Stimulated activated effector memory CD8-positive, alpha-beta T cell treated with anti-CD3 and anti-CD28 coated beads, Interleukin-12 subunit alpha, Interleukin-12 subunit beta, amount 100 ng/mL, for 72 hours (primary cell): ENCODE measurements around the gene ACAA1.
A peak's percentile ranks its signal among the peaks of the same experiment; 100 is the strongest.

ENCODE experiments used
- ATAC-seq: fragments of 150-1000 bp; cut with Tn5 transposase; 2 replicates; pipeline ENCODE4 v1.10.0; 2021
- DNase-seq, 2 donors: peaks; one replicate each; pipeline ENCODE4 v3.0.0; 2021 to 2022; ENCODE audit warnings: low spot score in 2 of 2
- H3K27ac Mint-ChIP-seq: one replicate; pipeline ENCODE4 v1.8.0; 2022; ENCODE audit warnings: mild to moderate bottlenecking, mixed read lengths
- H3K36me3 Mint-ChIP-seq: one replicate; pipeline ENCODE4 v1.8.0; 2022; ENCODE audit warnings: mild to moderate bottlenecking, mixed read lengths
- H3K4me1 Mint-ChIP-seq: one replicate; pipeline ENCODE4 v1.8.0; 2022; ENCODE audit warnings: mixed read lengths
- H3K4me3 Mint-ChIP-seq: one replicate; pipeline ENCODE4 v1.8.0; 2022; ENCODE audit warnings: mild to moderate bottlenecking, mixed read lengths
- H3K9me3 Mint-ChIP-seq: one replicate; pipeline ENCODE4 v1.8.0; 2022; ENCODE audit warnings: mixed read lengths

ACAA1 gene

DNA sequence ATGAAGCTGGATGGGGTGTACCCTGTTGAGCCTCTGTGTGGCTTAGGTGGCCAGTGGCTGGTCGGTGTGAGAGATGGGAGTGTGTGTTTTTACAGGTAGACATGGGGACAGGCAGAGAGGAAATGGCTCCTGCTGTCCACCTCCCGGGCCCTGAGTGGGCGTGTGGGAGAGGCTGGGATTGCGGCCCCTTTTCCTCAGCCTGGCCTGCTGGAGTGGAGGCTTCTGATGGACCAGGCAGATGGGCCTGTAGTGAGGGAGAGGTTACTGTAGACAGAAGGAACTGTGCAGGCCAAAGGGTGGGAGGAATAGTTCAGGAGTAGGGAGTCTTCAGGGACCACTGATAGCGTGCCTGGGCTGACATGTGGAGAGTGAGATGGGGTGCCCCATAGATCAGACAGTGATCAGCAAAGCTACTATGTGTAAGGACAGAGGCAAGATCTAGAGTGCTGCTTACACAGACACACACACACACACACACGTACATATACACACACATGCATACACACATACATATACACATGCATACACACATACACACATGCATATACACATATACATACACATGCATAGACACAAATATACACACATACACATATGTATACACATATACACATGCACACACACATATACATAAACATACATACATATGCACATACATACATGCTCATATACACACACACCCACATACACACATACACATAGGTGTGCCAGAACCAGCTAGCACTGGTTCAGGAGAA, 26.4 kb downstream of the ACAA1 start:
- no peak for DNase-seq
- H3K27ac Mint-ChIP-seq: peak overlapping the region; percentile 82

DNA sequence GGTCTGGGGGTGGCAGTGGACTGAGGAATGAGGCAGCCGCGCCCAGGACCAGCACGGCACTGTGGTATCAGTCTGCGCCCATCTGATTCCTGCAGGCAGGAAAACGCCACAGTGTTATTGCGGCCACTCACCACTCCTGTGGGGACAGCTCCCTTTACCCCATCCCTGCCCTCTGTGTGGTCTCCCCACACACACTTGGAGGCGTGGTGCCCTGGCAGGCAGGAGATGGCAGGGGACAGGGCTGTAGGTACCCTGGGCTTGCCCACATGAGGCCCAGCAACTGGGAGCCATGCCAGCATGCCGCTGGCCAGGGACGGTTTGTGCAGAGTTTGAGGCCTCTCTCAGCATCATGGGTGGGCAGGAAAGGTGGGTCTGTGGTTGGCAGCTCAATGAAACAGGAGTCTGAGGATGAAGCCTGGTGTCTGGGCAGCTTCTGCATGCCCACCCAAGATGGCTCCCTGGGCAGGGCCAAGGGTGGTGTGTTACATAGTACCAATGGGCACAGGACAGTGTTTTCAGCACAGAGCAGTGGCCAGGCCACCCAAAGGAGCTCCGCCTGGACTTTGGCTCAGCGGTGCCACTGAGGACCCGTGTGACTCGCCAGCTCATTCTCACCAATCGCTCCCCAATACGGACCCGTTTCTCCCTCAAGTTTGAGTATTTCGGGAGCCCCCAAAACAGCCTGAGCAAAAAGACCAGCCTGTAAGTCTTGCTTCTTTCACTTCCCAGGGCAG, 27.2 kb downstream of the ACAA1 start:
- ATAC-seq (no peak), DNase-seq (no peak)
- Mint-ChIP-seq H3K27ac (peak overlapping the region; percentile 82), H3K9me3 (peaks cover 8% of the 10 kb centered on the region), H3K36me3 (no peaks in the 10 kb centered on the region), H3K4me1 (no peaks in the 10 kb centered on the region), H3K4me3 (no peak overlapping the region)

More for the DNA sequence above, 26.4 kb downstream of the ACAA1 start:
- no peak overlapping the region for H3K4me3 Mint-ChIP-seq
- peaks cover 4% of the 10 kb centered on the region for H3K9me3 Mint-ChIP-seq
- no peak for ATAC-seq
- no peaks in the 10 kb centered on the region for H3K36me3 Mint-ChIP-seq
- H3K4me1 Mint-ChIP-seq: peaks cover under 1% of the 10 kb centered on the region

DNA sequence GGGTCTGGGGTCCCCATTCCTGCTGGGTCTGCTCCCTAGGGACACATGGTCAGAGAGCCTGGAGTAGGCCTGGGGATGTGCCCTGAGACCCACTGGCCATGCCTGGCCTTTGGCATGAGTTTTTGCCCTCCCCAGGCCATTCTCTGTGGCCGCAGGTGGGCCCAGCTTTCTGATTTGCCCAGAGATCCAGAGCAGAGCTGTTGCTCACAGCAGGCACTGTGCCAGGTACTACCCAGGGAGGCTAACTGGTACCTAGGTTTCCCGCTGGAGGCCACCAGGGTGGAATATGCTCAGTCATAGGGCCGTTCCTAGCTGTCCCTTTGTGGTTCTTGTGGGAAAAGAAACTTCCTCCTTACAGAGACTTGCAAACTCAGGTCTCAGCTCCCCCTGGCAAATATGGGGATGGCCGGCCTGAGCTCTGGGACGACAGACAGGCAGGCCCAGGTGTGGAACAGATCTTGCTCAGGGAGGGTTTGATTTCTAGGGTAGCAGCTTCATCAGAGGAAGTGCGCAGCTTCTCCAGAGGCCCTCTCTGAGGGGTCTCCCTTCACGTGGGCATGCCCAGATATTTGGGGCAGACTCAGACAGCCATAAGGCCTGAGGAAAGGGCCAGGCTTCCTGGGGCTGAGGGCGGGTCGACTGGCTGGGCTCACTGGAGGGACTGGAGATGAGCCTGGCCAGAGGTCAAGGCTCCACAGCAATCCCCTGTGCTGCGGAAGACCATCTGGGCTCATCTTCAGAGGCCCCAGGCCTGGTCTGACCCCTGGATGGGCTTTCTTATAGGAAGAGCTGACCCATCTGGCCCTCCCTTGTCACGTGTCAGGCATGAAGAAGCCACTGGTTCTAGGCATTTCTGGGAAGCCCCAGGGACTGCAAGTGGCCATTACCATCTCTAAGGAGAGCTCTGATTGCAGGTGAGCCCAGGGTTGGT, 28.0 kb downstream of the ACAA1 start:
- DNase-seq: no peak
- H3K36me3 Mint-ChIP-seq: no peaks in the 10 kb centered on the region
- H3K4me1 Mint-ChIP-seq: no peaks in the 10 kb centered on the region

DNA sequence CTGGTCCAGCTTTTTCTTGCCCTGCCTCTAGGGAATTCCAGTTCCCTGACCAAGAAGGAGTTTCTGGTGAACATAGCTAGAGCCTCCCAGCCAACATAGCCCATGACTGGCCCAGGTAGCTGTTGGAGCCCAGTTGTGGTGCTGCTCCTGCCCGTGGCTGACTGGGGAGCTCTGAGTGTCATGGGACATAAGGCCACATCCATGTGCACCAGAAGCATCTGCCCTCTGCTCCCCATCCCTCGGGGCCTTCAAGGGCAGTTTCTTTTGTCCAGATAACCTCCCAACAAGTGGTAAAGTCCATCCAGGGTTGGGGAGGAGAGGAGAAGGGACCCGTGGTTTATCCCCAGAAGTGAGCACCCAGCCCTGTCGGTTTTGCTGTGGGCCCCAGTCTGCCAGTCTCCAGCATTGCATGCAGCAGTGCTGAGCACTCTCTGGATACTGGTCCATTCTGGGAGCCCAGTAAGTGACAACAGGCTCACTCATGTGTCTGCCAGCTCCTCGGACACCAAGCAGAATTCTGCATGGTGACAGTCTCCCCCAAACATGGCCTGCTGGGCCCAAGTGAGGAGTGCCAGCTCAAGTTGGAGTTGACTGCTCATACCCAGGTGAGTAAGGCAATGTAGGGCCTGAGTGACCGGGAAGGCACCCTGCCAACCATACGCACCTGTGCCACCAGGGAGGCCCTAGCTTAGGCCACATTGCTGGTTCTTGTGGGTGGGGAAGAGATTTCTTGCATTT, 28.8 kb downstream of the ACAA1 start:
- no peak overlapping the region for H3K4me3 Mint-ChIP-seq
- ATAC-seq: no peak
- DNase-seq: no peak
- no peak overlapping the region for H3K27ac Mint-ChIP-seq
- H3K36me3 Mint-ChIP-seq: no peaks in the 10 kb centered on the region
- H3K9me3 Mint-ChIP-seq: peaks cover 11% of the 10 kb centered on the region
- H3K4me1 Mint-ChIP-seq: no peaks in the 10 kb centered on the region

More for the DNA sequence above, 28.0 kb downstream of the ACAA1 start:
- Mint-ChIP-seq H3K4me3 (no peak overlapping the region), H3K27ac (no peak overlapping the region), H3K9me3 (peaks cover 11% of the 10 kb centered on the region)
- ATAC-seq: no peak

DNA sequence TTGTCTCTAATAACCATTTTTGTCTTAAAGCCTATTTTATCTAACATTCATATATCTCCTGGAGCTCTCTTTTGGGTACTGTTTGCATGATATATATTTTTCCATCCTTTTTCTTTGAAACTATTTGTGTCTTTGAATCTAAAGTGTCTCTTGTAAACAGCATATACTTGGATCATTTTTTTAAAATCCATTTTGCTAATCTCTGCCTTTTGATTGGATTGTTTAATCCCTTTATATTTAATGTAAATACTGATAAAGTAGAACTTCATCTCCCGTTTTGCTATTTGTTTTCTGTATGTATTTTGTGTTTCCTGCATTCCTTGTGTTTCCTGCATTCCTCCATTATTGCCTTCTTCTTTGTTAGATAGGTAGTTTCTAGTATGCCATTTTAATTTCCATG, 31.4 kb downstream of the ACAA1 start:
- H3K4me3 Mint-ChIP-seq: no peak overlapping the region
- no peak for DNase-seq
- no peaks in the 10 kb centered on the region for H3K36me3 Mint-ChIP-seq
- no peak for ATAC-seq
- no peak overlapping the region for H3K27ac Mint-ChIP-seq
- H3K9me3 Mint-ChIP-seq: peaks cover 11% of the 10 kb centered on the region
- H3K4me1 Mint-ChIP-seq: no peaks in the 10 kb centered on the region

DNA sequence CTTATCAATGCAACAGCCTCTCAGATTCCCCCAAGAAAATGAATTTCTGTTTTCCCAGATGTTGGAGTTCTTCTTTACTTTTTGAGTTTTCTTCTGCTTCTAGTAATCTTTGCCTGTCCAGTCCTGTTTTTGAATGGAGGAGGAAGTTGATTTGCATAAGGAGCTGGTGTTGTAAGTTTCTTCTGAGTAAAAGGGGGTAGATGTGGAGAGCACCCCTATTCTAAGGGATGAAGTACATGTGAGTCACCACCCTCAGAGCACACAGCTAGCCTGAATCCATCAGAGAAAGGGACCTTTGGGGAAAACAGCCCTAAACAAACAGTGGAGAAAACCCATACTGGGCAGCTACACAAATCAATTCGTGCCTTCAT, 34.5 kb downstream of the ACAA1 start:
- no peak overlapping the region for H3K27ac Mint-ChIP-seq

DNA sequence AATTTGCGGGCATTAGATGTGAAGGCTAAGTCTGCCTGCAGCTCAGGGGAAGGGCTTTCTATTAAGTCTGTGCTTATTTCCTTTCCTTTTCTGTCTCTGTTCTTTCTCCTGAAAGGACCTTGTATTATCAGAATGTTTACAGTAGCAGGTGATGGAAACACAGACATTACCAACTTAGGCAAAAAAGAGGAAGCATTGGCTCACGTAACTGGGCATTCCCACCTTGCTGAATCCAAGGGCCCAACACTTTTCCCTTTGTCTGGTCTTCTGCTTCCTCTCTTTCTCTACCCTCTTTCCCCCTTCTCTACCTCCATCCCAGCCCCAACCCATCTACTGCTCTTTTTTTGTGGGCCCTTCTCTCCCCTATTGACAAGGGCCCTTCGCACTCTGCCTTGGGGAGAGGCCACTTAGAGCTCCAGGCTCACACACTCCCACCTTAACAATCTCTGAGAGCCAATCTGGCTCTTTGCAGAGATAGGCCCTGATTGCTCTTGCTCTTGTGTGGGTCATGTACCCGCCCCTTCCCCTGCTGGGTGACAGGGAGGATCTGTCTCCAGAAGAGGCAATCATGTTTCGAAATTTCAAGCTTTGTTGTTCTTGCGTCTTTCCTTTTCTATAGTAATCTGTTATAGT, 35.0 kb downstream of the ACAA1 start:
- DNase-seq: no peak
- Mint-ChIP-seq H3K36me3 (no peaks in the 10 kb centered on the region), H3K9me3 (peaks cover 11% of the 10 kb centered on the region), H3K4me3 (no peak overlapping the region), H3K27ac (no peak overlapping the region), H3K4me1 (no peaks in the 10 kb centered on the region)
- no peak for ATAC-seq

More for the DNA sequence above, 34.5 kb downstream of the ACAA1 start:
- H3K4me1 Mint-ChIP-seq: no peaks in the 10 kb centered on the region
- H3K36me3 Mint-ChIP-seq: no peaks in the 10 kb centered on the region
- no peak for DNase-seq
- no peak overlapping the region for H3K4me3 Mint-ChIP-seq
- peaks cover 11% of the 10 kb centered on the region for H3K9me3 Mint-ChIP-seq
- ATAC-seq: no peak

DNA sequence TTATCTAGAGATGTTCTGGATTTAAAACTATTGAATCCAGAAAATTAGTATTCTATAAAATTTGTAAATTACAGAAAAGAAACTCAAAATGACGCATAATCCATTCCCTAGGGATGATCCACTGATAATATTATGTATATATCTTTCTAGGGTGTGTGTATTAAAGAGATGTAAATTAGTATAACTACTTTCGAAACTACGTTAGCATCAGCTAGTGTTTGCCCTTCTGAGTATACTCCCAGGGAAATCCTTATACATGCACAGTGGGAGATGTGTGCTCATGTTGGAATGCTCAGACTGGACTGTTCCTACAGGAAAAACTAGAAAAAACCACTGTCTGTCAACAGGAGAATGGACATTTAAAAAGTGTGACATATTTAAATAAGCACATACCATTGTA, 36.4 kb downstream of the ACAA1 start:
- H3K4me3 Mint-ChIP-seq: no peak overlapping the region
- ATAC-seq: no peak
- no peaks in the 10 kb centered on the region for H3K4me1 Mint-ChIP-seq
- peaks cover 8% of the 10 kb centered on the region for H3K9me3 Mint-ChIP-seq
- no peaks in the 10 kb centered on the region for H3K36me3 Mint-ChIP-seq
- no peak overlapping the region for H3K27ac Mint-ChIP-seq
- DNase-seq: no peak

DNA sequence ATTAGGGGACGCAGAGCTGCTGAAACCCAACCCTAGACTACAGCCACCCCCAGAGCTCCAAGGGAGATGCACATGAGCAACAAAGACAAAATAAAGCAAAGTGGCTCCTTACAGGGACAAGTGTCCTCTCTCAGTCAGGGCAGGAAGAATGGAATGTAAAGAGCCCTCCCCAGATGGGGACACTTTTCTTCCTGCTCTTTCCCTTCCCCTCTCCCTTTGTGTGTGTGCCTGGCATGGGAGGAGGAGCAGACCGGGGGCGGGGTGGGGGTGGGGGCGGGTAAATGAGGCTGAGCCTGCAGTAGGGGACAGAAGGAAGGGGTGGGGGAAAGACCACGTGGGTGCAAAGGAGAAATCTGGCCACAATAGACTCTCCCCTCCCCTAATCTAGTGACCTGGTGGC, 37.4 kb downstream of the ACAA1 start:
- peaks cover under 1% of the 10 kb centered on the region for H3K9me3 Mint-ChIP-seq
- H3K4me1 Mint-ChIP-seq: no peaks in the 10 kb centered on the region
- H3K36me3 Mint-ChIP-seq: no peaks in the 10 kb centered on the region
- no peak for ATAC-seq
- no peak overlapping the region for H3K27ac Mint-ChIP-seq
- DNase-seq: no peak
- H3K4me3 Mint-ChIP-seq: no peak overlapping the region

DNA sequence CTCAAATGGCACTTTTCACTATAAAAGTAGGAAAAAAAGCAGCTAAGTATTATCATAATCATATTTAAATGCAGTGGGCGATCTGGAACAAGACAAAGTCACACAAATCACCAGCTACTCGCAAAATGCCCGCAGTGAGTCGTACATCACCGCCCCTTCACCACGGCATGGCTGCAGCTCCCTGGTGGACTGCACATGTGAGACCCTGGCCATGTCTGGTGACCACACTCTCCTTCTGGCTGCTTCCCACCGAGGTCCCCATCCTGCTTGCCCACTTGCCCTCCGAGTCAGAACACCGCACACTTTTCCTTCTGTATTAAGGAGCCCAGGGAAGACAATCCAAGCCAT, 38.6 kb downstream of the ACAA1 start:
- Mint-ChIP-seq H3K27ac (no peak overlapping the region), H3K36me3 (no peaks in the 10 kb centered on the region), H3K4me3 (no peak overlapping the region), H3K9me3 (no peaks in the 10 kb centered on the region), H3K4me1 (no peaks in the 10 kb centered on the region)
- DNase-seq (no peak), ATAC-seq (no peak)

DNA sequence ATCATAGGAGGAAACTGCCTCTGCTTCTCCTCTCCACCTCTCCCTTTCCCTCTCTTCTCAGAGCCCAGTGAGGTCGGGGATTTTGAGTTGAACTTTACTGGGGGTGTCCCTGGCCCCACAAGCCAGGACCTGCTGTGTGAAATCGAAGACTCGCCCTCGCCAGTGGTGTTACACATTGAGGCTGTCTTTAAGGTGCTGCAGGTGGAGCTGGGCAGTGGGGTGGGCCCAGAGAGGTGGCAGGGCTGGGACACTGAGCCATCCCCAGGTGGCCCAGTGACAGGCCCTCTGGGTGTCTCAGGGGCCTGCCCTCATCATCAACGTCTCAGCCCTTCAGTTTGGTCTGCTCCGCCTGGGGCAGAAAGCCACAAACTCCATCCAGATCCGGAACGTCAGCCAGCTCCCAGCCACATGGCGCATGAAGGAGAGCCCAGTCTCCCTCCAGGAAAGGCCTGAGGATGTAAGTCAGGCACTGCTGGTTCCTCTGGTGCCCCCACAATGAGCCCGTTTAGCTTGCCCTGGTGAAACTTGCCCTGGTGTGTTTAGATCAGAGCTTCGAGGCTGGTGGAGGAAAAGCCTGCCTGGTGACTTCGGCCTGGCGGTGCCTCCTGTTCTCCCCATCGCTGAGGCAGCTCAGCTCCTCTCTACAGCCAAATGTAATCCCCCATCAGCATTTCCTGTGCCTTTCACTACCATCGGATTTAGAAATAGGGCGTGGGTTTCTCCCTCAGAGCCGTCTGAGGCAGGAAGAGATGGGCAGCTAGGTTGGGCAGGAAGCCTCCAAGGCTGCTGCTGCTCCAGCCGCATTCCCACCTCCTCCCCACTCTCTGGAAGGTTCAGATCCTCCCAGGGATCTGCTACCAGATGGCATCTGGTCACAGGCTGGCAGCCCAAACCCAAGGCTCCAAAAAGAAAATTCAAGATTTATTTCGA, 39.2 kb downstream of the ACAA1 start:
- no peaks in the 10 kb centered on the region for H3K4me1 Mint-ChIP-seq
- H3K27ac Mint-ChIP-seq: no peak overlapping the region
- no peak overlapping the region for H3K4me3 Mint-ChIP-seq
- ATAC-seq (no peak), DNase-seq (no peak)
- H3K9me3 Mint-ChIP-seq: no peaks in the 10 kb centered on the region
- H3K36me3 Mint-ChIP-seq: no peaks in the 10 kb centered on the region

DNA sequence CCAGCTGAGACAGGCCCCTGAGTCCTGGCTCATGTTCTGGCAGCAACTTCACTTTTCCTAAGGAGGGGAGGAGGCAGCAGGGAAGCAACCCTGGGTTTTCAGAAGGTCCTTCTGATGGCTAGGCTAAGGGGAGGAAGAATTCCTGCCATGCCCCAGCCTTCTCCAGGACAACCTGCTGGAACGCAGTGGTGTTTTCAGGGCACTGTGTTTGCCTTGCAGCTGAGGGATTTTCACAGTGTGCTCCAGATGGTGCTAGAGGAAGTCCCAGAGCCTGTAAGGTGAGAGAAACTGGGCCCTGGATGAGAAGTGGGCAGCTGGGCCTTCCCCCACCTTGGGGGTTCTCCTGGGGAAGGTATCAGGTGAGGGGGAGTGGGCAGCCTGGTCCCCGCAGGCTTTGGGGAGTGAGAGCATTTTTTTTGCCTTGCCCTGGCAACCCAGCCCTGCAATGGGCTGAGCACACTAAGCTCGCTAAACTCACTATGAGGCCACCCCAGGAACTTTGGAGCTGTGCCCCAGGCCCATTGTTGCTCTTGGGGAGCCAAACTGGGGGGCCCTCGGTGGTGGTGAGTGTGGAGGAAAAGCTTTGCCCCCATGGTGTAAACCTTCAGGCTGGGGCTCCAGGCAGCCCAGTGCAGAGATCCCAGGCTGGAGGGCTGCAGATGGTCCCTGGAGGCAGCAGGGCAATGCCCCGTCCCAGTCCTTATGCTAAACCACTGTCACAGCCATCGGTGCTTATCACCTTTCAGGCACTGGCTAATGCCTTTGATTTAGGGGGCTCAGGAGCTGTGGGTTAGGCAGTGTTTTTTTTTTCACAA, 41.1 kb downstream of the ACAA1 start:
- Mint-ChIP-seq H3K9me3 (no peaks in the 10 kb centered on the region), H3K4me1 (no peaks in the 10 kb centered on the region), H3K36me3 (no peaks in the 10 kb centered on the region), H3K27ac (peak overlapping the region; percentile 45), H3K4me3 (no peak overlapping the region)
- no peak for DNase-seq
- ATAC-seq: no peak

DNA sequence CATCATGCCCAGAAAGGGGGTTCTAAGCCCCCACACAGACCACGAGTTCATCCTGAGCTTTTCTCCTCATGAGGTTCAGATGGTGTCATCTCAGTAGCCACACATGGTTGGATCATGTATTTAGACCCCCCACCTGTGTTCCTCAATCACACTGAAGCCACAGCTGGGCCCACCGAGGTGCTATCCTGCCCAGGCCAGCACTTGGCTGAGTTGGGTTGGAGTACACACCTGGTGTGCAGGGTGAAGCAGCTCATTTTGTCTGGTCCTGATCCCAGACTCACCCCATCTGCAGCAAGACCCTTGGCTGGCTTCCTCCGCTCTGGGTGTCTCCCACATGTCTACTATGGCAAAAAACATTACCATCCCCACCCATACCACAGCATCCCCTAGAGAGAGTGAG, 41.9 kb downstream of the ACAA1 start:
- H3K9me3 Mint-ChIP-seq: no peaks in the 10 kb centered on the region
- H3K4me1 Mint-ChIP-seq: no peaks in the 10 kb centered on the region
- no peak for DNase-seq
- no peaks in the 10 kb centered on the region for H3K36me3 Mint-ChIP-seq
- H3K27ac Mint-ChIP-seq: peak overlapping the region; percentile 45
- H3K4me3 Mint-ChIP-seq: no peak overlapping the region
- ATAC-seq: no peak
